Muscle of arm (tissue), 12 donors: ENCODE data around the gene PKP3. TPM values are rescaled to one million over a fixed set of nuclear protein-coding genes. Genes with fewer than 3 reads are reported as not detected.
"Not testable (repeated sequence)": the region's sequence is repeated elsewhere in the genome, so short reads cannot be mapped to it uniquely, and the experiment has no call there.

Source experiments
- DNase-seq: peaks from one replicate; pipeline ENCODE4 v3.0.0-alpha.2; 2013
- polyA plus RNA-seq, 12 donors: library from polyadenylated mRNA; unstranded; fragments of 120-200 nt; gene quantifications; one replicate each; pipeline ENCODE4 v1.2.1, GENCODE V29; 2013; ENCODE audit not compliant: insufficient read length in 12 of 12

Gene PKP3
- polyA plus RNA-seq, 12 donors: 0.24 to 30.6 (median 2.7) TPM; not detected in 4

DNA sequence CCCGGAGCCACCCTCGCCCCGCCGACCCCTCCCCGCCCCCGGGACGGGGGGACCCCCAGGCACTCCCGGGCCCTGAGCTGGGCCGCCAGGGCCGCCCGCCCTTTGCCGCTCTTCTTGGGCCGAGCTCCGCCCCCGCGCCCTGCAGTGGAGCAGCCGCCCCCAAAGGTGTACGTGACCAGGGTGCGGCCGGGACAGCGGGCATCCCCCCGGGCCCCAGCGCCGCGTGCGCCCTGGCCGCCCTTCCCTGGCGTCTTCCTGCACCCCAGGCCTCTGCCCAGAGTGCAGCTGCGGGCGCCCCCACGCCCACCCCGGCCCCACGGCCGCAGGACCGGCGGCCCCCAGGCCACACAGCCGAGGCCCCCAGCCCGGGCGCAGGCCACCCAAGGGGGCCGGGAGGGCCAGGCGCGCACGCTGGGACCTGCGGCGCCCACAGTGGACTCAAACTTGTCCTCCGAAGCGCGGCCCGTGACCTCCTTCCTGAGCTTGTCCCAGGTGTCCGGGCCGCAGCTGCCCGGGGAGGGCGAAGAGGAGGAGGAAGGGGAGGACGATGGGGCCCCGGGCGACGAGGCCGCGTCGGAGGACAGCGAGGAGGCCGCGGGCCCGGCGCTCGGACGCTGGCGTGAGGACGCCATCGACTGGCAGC is 17.4 kb upstream of the PKP3 start:
- DNase-seq: no peak

DNA sequence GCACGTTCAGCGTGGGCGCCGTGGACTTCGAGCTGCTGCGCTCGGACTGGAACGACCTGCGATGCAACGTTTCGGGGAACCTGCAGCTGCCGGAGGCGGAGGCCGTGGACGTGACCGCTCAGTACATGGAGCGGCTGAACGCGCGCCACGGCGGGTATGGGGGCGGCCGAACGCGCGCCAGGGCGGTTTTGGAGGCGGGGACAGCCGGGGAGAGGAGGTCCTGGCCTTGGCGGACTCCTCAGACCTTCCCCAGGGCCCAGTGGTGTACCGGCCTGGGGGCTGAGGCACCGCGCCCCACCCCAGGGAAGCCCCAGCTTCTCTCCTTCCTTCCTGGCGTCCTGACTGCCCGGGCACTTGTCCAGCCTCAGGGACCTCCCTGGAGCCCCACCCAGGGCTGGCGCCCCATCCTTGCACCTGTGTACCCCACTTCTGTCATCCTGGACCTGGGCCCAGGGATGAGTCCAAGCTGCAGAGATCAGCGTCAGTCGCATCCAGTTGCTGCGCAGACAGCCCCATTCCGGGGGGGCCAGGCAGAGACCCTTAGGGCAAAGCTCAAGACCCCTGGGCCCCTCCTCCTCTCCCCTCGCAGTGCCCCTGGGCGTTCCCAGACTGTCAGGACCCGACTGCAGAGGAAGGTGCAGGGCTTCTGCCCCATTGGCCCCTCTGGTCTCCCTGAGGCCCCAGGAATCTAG is 16.7 kb upstream of the PKP3 start:
- DNase-seq: no peak

DNA sequence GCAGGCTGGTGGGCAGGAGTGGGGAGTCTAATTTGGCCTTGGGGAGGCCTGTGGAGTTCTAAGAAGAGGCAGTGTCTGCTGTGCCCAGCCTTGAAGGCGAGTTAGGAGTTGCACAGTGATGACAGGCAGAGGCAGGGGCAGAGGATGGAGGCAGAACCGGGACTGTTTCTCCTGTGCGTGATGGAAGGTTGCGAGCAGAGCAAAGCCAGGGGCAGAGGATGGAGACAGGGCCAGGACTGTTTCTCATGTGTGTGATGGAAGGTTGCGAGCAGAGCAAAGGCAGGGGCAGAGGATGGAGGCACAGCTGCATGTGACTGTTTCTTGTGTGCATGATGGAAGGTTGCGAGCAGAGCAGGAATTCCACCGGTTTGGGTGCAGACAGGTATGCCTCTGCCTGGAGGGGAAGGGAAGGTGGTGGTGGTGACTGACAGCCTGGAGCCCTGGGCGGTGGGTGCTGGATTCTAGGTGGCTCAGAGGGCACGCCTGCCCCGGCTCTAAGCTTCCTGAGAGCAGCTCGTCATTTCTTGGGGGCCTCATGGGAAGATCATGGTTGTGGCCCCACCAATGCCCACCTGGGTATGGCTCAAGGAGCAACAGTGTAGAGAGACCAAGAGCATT is 16.0 kb upstream of the PKP3 start:
- no peak for DNase-seq

GRCh38 chr11:379205-380094 is 14.6 kb upstream of the PKP3 start:
- DNase-seq: no peak

GRCh38 chr11:380095-380480 is 13.9 kb upstream of the PKP3 start:
- no peak for DNase-seq

DNA sequence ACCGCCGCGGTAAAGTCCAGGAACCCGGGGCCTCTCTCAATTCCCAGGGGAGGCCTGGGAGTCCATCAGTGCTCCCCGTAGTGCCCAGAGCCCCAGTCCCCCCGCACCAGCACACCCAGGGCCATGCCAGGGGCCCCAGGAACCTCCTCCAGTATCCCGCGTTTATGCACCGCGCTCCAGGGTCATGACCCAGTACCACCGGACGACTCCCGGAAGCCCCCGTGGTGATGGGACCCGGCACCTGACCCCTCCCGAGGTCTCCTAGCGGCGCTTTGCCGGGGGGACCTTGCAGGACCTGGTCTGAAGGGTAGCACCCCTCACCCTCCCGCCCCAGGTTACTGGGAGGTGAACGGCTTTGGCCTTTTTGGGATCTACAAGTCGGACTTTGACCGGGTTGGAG is 13.5 kb upstream of the PKP3 start:
- no peak for DNase-seq

DNA sequence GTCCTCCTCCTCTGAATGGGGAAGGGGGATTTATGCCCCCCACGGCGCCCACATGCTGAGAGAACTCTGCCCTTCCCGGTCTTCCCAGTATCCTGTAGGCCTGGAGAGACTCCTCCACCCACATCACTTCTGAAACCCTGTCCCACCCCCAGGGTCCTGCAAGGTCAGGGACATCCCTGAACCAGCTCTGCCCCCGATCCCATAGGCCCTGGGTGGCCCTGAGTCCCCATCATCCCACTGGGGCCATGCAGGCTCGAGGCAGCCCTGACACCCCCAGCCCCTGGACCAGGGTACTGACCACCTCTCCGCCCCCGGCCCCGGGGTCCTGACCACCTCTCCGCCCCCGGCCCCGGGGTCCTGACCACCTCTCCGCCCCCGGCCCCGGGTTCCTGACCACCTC is 13.0 kb upstream of the PKP3 start:
- no peak for DNase-seq

- no peak for DNase-seq
Measured at GRCh38 chr11:381501-382072, 12.4 kb upstream of the PKP3 start.

- no peak for DNase-seq
Measured at GRCh38 chr11:382081-382629, 11.9 kb upstream of the PKP3 start.

DNA sequence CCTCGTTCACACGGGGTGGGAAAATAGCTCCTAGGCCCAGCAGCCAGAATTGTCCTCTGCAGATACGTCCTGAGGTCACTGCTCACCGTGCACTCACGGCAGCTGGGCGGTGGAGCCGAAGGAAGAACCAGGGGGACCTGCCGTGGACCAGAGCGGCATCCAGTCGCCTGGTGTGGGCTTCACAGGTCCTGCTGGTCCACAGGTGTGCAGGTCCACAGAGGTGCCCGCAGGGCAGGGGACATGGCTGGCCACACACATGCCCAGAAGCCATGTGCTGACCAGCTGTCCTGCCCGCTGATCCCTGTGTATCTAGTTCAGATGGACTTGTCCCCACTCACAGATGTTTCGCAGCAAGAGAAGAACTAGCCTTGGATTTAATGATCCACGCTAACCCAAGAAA is 10.6 kb upstream of the PKP3 start:
- DNase-seq: no peak

- no peak for DNase-seq
Measured at GRCh38 chr11:384511-384910, 9.5 kb upstream of the PKP3 start.

- DNase-seq: no peak
Measured at GRCh38 chr11:385594-386351, 8.2 kb upstream of the PKP3 start.

- no peak for DNase-seq
Measured at GRCh38 chr11:386483-386882, 7.5 kb upstream of the PKP3 start.

DNA sequence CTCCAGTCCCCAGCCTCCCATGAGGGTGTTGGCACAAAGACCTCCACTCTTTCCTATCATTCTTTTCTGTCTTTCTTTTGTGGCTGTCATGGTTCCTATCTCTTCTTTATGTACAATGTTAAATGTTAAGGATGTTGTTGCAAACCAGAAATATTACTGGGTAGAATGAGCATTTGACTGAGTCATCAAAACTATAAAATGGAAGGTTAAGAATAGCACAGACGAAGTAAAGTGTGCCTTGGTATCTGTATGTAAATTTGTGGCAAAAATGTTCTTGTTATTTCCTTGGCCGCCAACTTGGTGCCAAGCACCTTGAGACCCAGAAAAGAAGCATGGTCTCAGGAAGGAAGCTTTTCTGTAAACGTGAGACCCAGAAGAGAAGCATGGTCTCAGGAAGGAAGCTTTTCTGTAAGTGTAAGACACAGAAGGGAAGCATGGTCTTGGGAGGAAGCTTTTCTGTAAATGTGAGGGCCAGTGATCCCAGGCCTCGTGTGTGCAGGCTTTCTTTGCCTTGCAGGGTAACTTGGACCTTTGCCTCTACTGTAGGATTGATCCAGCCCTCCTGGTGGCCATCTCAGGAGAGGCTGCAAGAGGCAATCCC is 6.7 kb upstream of the PKP3 start:
- DNase-seq: no peak

- DNase-seq: not testable (repeated sequence)
Measured at GRCh38 chr11:389369-389768, 4.6 kb upstream of the PKP3 start.

DNA sequence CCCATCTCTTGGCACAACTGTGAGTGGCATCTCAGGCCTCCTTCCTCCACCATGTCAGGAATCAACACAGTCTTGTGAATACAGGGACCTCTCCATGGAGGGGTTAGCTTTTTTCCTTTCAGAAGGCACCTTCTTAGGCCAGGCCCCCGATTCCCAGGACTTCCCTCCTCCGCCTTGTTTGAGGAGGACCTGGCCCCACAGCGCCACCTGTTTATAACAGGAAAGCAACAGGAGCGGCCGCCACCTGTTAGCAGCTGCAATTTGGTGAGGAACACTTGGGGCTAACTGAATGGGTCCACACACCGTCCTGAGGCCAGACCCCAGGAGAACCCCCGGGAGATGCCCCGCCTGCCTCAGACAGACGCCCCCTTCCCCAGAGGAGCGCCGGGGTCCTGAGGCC is 3.8 kb upstream of the PKP3 start:
- no peak for DNase-seq

DNA sequence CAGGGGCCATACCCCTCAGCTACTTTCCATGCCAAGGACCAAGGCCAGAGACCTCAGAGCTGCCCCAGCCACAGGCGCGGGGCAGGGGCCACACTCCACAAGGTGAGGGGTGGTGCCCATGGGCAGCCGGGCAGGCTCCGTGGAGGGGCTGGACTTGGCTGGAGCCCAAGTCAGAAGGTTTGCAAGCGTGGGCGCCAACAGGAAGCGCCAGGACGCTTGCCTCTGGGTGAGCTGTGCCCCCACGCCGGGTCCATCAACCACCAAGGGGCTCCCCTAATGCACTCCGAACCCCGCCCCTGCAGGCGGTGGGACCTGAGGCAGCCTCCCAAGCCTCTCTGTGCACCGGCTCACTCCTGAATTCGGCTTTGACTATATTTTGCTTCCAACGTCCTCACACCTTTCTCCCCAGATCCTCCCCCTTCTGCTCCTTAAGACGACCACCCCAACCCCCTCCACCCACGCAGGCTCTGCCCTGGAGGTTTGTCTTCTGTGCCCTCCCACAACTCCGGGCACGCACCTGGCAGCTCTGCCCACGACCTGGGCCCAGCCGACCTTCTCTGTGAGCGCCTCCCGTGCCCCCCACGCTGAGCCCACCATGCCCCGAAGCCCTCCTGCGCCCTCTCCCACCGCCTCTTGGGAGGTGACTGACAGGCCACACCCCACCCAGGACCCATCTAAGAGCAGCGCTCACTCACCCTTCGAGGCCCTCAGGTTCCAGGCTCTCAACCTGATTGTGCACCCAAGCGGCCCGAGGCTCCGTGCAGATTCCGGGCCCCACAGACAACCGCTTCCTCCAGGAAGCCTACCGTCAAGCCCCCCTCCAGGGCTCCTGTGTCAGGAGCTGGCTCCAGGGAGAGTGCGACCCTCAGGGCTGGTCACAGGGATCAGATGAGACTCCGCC is 2.6 kb upstream of the PKP3 start:
- DNase-seq: no peak

DNA sequence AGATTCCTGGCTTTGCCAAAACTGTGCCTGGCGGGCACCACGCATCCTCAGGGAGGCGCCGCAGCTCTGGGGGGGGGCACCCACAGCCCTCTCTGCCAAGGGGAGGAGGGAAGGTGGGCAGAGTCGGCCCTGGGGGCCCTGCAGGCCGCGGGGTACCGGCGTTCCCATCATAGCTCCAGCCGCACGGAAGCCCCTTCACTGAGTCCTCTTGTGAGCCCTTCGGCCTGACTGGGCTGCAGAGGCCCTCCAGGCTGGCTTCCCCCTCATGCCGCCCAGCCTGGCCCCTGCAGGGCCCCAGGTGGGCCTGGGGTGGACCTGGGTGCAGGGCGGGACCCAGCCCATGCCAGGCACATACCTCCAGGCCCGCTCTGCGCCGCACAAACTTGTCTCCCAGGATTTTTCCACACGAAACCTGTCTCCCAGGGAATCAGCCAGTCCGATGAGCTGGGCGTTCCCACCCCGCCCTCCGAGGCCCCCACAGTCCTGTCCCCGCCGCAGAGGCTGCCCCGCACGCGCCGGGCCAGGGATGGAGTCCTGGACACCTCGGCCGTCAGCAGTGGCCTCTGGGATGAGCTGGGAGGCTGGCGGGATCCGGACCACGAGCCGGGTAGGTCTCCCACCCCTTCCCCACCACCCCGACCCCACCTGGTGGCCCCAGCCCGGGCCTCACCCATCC is 1.8 kb upstream of the PKP3 start:
- no peak for DNase-seq
